Measurements from ENCODE around the gene POU3F3.
A peak's percentile ranks its signal among the peaks of the same experiment; 100 is the strongest.

POU3F3 gene

GRCh38 chr2:104853534-104854497 lies at the start of gene POU3F3:
POU3F3 (plus strand) TSS chr2:104854115; CDS start chr2:104855511, 1,396 bp downstream.
- DNase-seq: peak; percentile 98

- no peak for DNase-seq
Measured at GRCh38 chr2:104804148-104804890, 49.6 kb upstream of the POU3F3 start.

GRCh38 chr2:104812286-104812685 lies 41.6 kb upstream of the POU3F3 start:
- DNase-seq: no peak

- no peak for DNase-seq
Measured at GRCh38 chr2:104816143-104816542, 37.8 kb upstream of the POU3F3 start.

GRCh38 chr2:104818264-104818663 lies 35.7 kb upstream of the POU3F3 start:
- no peak for DNase-seq

- no peak for DNase-seq
Measured at GRCh38 chr2:104820126-104820525, 33.8 kb upstream of the POU3F3 start.

DNA sequence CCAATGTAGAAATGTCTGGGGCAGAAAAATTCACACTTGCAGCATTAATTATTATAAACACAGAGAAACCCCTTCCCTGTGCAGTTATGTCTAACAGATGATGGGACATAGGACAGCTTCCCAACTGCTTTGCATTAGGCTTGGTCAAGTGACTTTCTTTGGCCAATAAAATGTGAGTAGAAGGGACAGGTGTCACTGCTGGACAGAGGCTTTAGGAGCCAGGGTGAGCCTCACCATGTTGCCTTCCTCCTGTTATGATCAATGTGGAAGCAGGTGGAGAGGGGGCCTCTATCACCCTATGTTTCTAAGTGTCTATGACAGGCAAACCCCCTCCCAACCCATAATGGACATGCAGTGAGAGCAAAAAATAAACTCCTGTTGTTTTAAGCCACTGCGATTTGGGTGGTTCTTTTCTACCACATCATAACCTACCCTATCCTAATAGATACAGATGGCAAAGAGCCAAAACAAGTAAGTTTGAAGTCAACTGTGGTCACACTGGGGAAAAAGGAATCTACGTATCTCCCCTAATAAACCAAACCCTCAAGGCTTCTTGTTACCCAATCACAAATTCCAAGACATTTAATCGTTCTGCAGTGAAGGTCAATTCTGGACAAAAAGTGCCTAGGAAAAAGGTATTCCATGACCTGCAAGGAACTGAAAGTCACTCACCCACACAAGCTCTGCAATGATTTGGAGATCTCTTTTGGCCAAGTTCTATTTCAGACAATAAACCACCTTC lies 28.6 kb upstream of the POU3F3 start:
- no peak for DNase-seq

- DNase-seq: no peak
Measured at GRCh38 chr2:104826016-104826415, 27.9 kb upstream of the POU3F3 start.

DNA sequence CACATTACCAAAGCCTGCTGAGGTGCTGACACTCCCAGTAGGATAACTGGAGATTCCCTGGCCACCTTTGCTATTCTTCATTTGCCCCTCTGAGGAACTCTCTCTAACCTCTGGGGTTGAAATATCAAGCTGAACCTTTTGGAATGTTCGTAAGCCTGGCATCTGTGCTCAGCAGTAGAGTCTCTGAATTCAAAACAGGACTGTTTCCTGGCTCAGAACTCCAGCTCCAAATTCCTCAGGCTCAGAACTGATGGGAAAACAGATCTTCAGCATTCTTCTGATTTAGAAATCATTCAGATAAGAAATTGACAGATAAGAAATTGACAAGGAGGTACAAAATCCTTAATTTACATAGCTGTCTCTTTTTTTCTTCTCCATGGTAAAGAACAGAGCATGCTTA lies 22.2 kb upstream of the POU3F3 start:
- no peak for DNase-seq

GRCh38 chr2:104834431-104835153 lies 19.3 kb upstream of the POU3F3 start:
- no peak for DNase-seq

DNA sequence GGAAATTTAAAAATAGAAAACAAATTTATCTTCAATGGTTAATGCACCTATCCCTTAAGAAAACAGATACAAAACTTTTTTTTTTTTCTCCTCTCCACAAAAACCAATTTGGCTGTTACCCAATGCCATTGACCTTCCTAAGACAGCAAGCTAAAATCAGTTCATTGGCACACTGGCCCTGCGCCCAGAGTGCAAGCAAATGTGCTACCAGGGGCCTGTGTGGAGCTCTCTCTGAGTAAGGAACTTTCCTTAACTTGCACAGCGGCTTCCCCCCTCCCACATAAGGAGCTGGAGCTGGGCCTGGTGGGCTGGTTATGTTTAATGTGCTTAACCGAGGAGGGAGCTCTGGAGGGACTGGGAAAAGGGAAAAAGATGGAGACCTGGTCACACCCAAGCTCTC lies 17.6 kb upstream of the POU3F3 start:
- no peak for DNase-seq

- DNase-seq: no peak
Measured at GRCh38 chr2:104836841-104837240, 17.1 kb upstream of the POU3F3 start.

- no peak for DNase-seq
Measured at GRCh38 chr2:104840156-104840555, 13.8 kb upstream of the POU3F3 start.

DNA sequence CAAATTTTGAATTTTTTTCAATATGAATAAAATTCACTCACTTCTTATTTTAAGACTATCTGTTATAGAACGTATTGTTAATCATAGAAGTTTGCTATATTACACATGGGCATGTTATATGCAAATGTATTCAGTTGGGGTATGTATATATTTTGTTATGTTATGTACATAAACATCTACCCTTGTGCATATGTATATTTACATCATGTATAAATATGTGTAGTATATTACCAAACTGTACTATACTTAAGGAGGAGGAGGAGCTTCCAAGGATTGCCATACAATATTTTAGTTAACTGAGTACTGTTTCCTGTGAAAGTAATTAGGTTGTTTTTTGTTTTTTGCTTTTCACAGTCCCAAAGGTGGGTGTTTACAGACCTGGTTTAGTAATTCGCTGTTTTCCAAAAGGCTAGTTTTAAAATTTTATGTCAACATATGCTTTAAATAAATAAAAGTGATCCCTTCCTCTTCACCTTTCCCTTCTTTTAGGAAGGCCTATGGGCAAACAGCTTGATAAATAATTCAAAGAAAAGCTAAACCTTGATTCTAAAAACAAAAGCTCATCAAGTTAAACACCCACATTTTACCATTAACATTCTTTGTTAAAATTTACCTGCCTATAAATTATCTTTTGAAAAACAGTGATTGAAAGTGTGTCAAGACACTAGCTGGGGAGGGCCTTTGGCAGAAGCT lies 12.9 kb upstream of the POU3F3 start:
- no peak for DNase-seq

- no peak for DNase-seq
Measured at GRCh38 chr2:104841744-104842143, 12.2 kb upstream of the POU3F3 start.

DNA sequence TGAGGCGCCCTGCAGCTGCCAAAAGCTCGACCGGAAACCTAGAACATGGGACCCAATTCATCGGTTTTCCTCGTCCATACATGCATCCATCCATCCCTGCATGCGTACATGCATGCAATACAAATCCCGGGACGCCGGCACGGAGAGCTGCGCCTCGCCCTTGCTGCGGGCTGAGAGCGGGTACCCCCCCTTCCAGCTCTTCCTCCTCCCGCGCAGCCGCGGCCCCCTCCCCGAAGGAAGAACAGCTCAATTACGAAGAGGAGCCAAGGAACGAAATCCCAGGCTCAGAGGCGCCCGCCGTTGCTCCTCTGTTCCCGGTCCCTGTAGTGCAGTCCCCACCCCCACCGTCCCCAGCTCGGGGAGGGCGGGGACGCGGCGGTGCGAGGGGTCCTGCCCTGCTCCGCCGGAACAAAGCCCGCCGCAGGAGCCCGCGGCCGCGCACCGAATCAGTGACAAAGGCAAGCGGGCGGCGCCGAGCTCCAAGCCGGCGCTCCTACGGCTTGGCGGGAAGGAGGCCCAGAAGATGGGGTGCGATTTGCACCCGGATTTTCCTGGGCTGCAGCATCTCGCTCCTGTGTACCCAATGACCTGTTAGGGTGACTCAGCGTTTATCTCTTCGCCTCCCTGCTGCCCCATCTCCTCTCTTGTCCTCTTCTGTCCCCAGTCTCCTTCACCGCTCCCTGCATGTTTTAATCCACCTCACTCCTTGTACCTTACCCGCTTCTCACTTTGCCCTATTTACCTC lies 8.9 kb upstream of the POU3F3 start:
- peak; percentile 64 for DNase-seq

DNA sequence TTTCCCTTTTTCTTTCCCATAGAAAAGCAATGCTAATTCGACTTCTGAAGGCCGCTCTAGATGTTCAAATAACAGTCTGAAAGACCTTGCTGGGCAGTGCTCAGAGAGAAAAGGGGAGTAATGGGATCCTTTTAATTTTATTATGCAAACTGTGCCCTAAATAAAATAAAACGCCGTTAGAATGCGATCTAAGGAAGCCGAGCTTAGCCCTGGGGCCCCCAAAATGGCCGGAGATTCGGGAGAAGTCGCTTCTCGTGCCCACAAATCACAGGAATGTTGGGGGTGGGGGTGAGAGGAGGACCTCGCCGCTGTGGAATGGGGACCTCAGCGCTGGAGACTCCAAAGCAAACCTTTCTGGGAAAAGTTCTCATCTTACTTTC lies 8.4 kb upstream of the POU3F3 start:
- DNase-seq: no peak

DNA sequence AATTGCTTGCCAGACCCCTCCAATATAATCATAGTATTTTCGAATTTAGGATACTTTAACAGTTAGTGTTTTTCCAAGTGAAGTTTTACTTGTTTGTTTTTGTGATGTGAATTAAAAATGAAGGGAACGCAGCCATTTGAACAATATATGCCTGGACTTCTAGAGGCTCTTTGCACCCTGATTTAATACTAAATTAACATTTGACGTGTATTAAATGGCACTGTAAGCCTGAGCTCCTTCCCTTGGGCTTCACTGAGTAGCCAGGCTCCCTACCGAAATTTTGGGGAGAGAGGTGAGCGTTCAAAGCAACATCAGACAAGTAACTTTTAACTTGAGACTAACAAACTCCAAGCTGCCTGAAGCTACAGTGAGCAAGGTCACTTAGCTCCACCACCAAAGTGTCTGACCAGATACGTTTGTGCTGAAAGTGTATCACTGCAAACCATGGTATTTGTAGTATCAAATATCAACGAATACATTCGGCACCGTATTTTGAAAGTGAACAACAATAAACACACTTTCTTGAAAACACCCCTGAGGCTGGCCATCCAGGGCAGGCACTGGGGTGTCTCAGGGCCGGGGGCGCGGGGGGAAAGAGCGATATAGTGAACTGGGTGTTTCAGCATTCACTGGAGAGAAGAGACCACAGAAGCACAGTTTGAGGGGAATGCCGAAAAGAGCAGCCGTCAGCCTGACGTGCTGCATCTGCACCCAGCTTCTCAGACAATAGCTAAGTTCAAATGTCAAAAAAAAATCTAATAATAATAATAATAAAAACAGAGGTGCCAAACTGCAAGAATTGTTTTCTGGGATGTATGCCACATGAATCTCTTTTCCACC lies 7.7 kb upstream of the POU3F3 start:
- no peak for DNase-seq

DNA sequence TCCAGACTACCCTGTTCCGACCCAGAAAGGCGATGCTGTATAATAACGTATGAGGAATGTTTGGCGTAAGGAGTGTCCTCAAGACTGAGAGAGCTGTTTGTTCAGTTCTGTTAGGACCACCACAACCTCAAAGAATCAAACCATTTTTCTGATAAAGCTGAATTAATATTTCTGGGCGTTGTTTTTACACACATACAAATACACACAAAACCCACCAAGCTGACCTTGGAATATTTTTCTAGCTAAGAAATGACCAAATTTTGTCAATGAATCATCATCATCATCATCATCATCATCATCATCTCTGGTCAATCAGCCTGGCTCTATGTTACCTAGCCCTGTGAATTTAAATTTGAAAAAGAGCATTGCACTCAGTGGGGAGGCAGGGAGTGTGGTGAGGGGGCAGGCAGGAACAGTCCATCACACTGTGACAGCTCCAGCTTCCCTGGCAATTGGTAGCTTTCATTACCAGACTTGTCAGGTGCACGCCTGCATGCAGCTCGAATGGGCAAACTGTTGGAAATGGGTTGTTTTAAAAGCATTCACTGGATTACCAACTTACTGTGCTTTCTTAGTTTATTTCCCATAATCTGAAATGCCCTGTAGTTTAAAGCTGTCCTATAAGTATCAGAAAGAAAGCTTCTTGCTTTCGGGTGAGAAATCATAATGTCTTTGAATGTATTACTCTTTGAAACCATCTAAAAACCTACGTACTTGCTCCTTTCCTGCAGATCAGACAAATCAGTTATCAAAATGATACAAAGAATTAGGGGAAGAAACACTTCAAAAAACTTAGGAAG lies 6.9 kb upstream of the POU3F3 start:
- no peak for DNase-seq

Data from islet precursor cell (in vitro differentiated cells).